ENCODE measurements around the gene LARGE2.

The LARGE2 gene

DNA sequence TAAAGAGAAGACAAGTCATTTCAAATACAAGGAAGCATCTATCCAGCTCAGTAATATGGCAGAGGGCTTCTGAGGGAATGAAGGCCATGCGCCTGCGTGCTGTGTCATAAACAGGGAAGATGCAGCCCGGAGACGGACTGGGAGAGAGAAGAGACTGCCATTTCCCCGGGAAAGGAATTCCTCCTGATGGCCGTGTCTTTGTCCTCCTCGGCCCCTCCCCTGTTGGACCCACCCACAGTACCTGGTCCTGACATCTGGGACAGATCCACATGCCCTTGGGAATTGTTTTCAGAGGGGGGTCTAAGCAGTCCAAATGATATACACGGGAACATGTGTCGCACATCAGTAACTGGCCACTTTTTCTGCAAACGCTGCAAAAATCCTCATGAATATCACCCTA lies 15.5 kb downstream of the LARGE2 start:
- Mint-ChIP-seq H3K4me3 (no peak overlapping the region), H3K4me1 (ENCODE audit: low read depth) (peaks cover 7% of the 10 kb centered on the region), H3K27ac (no peak overlapping the region), H3K36me3 (ENCODE audit: low read depth) (peaks cover 14% of the 10 kb centered on the region), H3K9me3 (no peaks in the 10 kb centered on the region), H3K27me3 (no peaks in the 10 kb centered on the region)

DNA sequence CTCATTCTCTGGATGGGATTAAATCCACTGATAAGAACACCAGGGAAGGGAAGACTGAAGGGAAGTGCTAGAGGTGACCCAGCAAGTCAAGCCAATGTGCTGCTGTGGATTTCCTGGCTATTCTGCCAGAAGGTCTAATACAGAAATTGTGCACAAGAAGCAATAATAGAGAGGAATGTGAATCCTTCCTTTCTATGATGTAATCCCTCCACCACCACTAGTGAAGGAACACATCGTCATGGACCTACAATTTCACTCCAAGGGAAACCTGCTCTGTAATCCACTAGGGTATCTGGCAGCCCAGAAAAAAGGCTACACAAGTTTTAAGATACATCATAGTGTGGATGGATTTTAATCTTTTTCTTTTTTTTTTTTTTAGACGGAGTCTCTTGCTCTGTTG lies 17.4 kb downstream of the LARGE2 start:
- no peaks in the 10 kb centered on the region for H3K27me3 Mint-ChIP-seq

DNA sequence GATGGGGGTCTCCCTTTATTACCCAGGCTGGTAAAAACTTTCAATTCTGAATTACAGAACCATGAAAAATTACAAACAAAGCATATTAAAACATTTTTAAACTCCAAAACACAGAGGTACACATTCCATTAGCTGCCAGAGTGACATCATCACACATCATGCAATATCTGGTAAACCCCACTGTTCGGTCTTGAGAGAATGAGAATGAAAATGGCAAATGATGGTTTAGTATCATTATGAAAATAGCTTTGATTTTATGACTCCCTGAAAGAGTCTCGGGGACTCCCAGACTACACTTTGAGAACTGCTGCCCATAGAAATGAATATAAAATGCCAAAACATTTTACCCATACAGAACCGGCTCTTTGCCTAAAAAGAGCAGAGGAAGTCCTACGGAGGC lies 18.8 kb downstream of the LARGE2 start:
- H3K27me3 Mint-ChIP-seq, result no peaks in the 10 kb centered on the region
- H3K4me1 Mint-ChIP-seq (ENCODE audit: low read depth), result peaks cover 7% of the 10 kb centered on the region
- no peaks in the 10 kb centered on the region for H3K9me3 Mint-ChIP-seq
- no peak overlapping the region for H3K4me3 Mint-ChIP-seq
- H3K36me3 Mint-ChIP-seq (ENCODE audit: low read depth), result peaks cover 32% of the 10 kb centered on the region
- no peak overlapping the region for H3K27ac Mint-ChIP-seq

More for the DNA sequence above, 17.4 kb downstream of the LARGE2 start:
- Mint-ChIP-seq H3K27ac (no peak overlapping the region), H3K9me3 (no peaks in the 10 kb centered on the region), H3K4me3 (no peak overlapping the region), H3K4me1 (ENCODE audit: low read depth) (peaks cover 7% of the 10 kb centered on the region), H3K36me3 (ENCODE audit: low read depth) (peaks cover 25% of the 10 kb centered on the region)

DNA sequence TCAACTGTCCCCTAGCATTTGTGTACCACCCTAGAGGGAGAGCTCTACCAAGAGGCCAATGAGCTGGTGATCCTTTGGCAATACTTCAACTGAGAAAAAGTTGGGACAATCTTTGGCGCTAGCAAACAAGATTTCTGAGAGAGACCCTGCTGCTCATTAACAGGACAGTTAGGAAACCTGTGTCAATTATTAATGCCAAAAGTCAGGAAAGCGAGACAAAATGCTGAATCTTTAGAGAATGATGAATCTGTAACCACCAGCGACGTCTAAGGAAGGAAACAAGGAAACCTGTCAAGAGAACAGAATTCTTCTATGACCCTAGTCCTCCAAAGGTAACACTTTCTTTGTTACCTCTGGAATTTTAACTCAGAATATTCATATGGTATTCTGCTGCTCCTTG lies 19.9 kb downstream of the LARGE2 start:
- peaks cover 32% of the 10 kb centered on the region for H3K36me3 Mint-ChIP-seq (ENCODE audit: low read depth)
- H3K4me3 Mint-ChIP-seq, result no peak overlapping the region
- H3K27ac Mint-ChIP-seq, result no peak overlapping the region

DNA sequence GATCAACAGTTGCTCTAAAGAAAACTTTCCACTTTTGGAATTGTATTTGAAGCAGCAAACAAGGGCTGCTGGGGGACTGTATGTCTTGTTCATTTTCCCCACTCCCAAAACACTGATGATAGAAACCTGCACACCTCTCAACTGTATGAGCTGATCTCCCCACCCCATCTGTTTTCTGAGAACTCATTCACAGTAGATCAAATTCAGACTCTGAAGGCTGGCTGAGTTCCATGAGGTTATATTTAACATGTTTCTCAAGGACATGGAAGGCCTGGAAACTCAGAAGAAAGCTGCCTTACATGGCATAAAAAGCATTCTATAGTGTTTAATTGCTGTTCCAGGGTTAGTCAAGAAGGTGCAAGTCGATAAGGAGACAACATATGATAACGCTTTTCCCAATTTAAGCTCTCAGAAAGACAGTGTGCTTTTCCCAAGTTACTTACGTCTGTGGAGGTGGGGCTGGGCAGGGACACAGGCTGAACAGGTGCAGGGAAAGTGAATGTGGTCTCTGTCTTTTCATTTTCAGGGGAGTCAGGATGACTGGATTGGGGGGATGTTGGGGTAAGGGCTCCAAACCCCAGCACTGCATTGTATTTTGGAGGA lies 23.0 kb downstream of the LARGE2 start:
- H3K4me1 Mint-ChIP-seq (ENCODE audit: low read depth), result peaks cover 3% of the 10 kb centered on the region
- H3K36me3 Mint-ChIP-seq (ENCODE audit: low read depth), result peaks cover 40% of the 10 kb centered on the region
- peak overlapping the region; percentile 1 for H3K27ac Mint-ChIP-seq
- H3K9me3 Mint-ChIP-seq, result no peaks in the 10 kb centered on the region
- no peak overlapping the region for H3K4me3 Mint-ChIP-seq
- no peaks in the 10 kb centered on the region for H3K27me3 Mint-ChIP-seq

More for the DNA sequence above, 19.9 kb downstream of the LARGE2 start:
- Mint-ChIP-seq H3K27me3 (no peaks in the 10 kb centered on the region), H3K4me1 (ENCODE audit: low read depth) (peaks cover 3% of the 10 kb centered on the region), H3K9me3 (no peaks in the 10 kb centered on the region)

DNA sequence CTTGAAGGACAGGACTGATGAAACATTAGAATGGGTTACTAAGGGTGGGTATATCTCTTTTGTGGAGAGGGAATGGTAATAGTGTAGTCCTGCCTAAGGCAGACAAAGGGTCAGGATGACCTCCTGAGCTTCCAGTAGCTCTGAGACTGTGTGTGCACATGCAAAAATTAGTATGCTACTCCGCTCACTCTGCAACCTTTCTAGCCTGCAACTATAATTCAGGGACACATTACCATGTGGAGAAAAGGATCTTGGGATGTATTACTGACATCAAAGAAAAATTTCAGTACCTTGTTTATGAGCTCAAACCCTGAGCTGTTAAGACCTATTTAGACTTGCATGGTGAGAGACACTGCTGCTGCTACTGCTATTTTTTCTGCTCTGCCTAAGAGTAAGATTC lies 25.4 kb downstream of the LARGE2 start:
- peaks cover 49% of the 10 kb centered on the region for H3K36me3 Mint-ChIP-seq (ENCODE audit: low read depth)
- no peak overlapping the region for H3K27ac Mint-ChIP-seq
- H3K4me3 Mint-ChIP-seq, result no peak overlapping the region
- no peaks in the 10 kb centered on the region for H3K9me3 Mint-ChIP-seq
- no peaks in the 10 kb centered on the region for H3K4me1 Mint-ChIP-seq (ENCODE audit: low read depth)
- H3K27me3 Mint-ChIP-seq, result no peaks in the 10 kb centered on the region

DNA sequence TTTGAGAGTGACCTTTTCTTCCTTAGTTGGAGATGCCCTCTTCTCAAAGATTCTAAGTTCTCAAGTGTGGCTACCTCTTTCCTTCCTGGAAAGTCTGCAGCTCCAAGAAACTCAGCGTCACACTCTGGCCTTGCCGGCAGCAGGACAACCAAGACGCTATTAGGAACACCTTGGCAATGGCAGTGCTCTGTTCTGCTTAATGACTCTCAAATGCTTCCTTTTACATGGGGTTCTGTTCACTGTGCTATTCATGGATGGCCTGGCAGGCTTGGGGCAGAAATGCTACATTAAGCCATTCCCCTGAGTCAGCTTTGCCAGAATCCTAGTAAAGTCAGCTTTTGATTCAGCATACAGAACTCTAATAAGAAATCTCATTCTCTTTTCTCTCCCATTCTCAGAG lies 25.9 kb downstream of the LARGE2 start:
- no peaks in the 10 kb centered on the region for H3K4me1 Mint-ChIP-seq (ENCODE audit: low read depth)
- H3K36me3 Mint-ChIP-seq (ENCODE audit: low read depth), result peaks cover 53% of the 10 kb centered on the region
- no peak overlapping the region for H3K4me3 Mint-ChIP-seq

DNA sequence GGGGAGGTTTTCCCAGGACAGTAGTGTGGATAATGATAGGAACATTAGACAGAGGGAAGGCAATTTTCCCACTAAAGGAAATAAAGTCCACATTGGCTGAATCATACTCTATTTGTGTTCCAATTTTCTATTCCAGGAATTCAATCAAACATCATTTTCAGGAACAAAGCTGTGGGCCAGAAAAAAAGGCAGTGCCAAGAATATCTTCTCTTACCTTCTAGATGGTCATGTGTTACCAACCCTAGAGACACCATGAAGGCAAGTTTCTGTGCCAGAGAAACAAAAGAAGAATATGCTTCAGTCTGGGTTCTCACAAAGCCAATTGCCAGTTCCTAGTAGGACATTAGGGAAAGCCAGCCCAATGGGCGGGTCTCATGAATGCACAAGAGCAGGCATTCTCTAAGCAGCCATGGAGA lies 27.5 kb downstream of the LARGE2 start:
- H3K36me3 Mint-ChIP-seq (ENCODE audit: low read depth), result peaks cover 45% of the 10 kb centered on the region

More for the DNA sequence above, 25.9 kb downstream of the LARGE2 start:
- no peak overlapping the region for H3K27ac Mint-ChIP-seq
- no peaks in the 10 kb centered on the region for H3K27me3 Mint-ChIP-seq
- no peaks in the 10 kb centered on the region for H3K9me3 Mint-ChIP-seq

DNA sequence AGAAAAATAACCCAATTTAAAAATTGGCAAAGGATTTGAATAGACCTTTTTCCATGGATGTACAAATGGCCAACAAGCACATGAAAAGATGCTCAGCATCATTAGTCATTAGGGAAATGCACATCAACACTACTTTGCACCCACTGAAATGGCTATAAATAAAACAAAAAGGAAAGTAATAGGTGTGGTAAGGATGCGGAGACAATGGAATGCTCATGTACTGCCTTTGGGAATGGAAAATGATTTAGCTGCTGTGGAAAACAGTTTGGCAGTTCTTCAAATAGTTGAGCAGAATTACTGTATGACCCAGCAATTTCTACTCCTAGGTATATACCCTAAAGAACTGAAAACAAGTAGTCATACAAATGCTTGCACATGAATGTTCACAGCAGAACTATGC lies 37.4 kb downstream of the LARGE2 start:
- no peaks in the 10 kb centered on the region for H3K4me1 Mint-ChIP-seq (ENCODE audit: low read depth)
- H3K4me3 Mint-ChIP-seq, result no peak overlapping the region
- no peaks in the 10 kb centered on the region for H3K9me3 Mint-ChIP-seq
- H3K27ac Mint-ChIP-seq, result peak overlapping the region; percentile 8
- H3K36me3 Mint-ChIP-seq (ENCODE audit: low read depth), result peaks cover 20% of the 10 kb centered on the region
- H3K27me3 Mint-ChIP-seq, result no peaks in the 10 kb centered on the region

More for the DNA sequence above, 27.5 kb downstream of the LARGE2 start:
- Mint-ChIP-seq H3K9me3 (no peaks in the 10 kb centered on the region), H3K27me3 (no peaks in the 10 kb centered on the region), H3K4me1 (ENCODE audit: low read depth) (no peaks in the 10 kb centered on the region), H3K27ac (no peak overlapping the region), H3K4me3 (no peak overlapping the region)

DNA sequence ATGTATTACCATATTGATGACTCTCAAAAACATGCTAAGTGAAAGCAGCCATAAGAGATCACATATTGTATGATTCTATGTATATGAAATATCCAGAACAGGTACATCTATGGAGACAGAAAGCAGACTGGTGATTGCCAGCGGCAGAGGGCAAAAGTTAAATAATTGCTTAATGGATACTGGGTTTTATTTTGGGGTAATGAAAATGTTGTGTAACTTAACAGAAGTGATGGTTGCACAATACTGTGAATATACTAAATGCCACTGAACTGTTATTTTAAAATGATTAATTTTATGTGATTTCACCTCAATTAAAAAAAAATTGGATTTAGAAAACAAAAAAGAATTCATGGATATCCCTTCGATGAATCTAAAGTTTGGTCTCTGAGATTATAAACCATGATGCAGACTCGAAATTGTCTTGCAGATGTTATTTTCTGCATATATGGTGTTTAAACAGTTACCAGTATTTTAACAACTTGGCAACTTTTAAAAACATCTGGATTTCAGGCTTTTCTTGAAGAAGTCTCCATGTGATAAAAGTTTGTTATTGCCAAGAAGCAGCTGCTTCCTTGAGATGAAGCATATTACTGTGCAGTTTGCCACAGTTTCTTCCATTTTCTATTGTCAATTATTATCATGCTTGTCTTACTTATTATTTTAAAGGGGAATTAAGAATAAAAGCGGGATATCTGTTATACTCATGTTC lies 38.1 kb downstream of the LARGE2 start:
- H3K27ac Mint-ChIP-seq, result peak overlapping the region; percentile 8
- no peaks in the 10 kb centered on the region for H3K4me1 Mint-ChIP-seq (ENCODE audit: low read depth)
- H3K27me3 Mint-ChIP-seq, result no peaks in the 10 kb centered on the region
- no peak overlapping the region for H3K4me3 Mint-ChIP-seq
- no peaks in the 10 kb centered on the region for H3K9me3 Mint-ChIP-seq
- peaks cover 18% of the 10 kb centered on the region for H3K36me3 Mint-ChIP-seq (ENCODE audit: low read depth)

DNA sequence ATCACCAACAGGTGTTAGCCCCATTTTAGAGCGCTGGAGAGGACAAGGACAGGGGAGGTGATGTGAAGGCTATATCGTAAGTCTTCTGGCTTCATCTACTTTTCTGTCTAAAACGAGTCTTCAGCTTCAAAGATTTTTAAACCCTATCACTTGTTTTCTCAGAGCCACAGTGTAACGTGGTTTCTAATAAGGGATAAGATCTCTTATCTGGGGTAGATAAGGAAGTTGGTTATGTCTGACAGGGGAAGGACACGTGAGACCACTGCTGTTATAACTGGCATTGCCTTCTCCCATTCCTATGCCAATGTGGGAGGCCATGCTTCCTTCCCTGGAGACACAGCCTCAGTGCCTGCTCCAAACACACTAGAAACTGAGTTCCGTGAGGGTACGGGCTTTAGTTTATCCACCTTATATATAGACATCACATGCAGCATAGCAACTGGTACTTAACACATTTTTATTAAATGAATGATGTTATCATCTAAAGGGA lies 39.3 kb downstream of the LARGE2 start:
- H3K9me3 Mint-ChIP-seq, result no peaks in the 10 kb centered on the region

DNA sequence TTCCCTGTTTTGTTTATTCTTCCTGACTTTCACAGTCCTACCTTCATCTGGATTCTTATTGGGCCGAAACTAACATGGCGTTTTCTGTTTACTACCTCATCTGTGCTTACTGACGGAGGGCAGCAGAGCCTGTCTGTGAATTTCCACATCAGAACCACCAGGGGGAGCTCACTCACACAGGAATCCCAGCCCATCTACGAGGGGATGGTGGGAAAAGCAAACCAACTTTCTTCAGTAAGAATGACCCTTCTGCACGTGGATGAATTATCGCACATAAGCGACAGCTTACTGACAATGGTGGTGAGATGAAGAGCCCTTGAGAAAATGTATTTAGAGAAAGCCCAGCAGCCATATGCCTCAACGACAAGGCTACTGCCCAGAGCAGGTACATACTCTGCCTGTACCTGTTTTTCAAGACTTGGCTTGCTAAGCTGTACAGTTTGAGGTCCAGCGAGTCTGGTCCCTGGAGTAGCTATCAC lies 42.5 kb downstream of the LARGE2 start:
- Mint-ChIP-seq H3K4me1 (ENCODE audit: low read depth) (no peaks in the 10 kb centered on the region), H3K36me3 (ENCODE audit: low read depth) (peaks cover 19% of the 10 kb centered on the region), H3K4me3 (no peak overlapping the region), H3K27me3 (no peaks in the 10 kb centered on the region), H3K9me3 (no peaks in the 10 kb centered on the region), H3K27ac (no peak overlapping the region)

More for the DNA sequence above, 39.3 kb downstream of the LARGE2 start:
- no peak overlapping the region for H3K4me3 Mint-ChIP-seq
- no peaks in the 10 kb centered on the region for H3K27me3 Mint-ChIP-seq
- H3K36me3 Mint-ChIP-seq (ENCODE audit: low read depth), result peaks cover 15% of the 10 kb centered on the region
- no peaks in the 10 kb centered on the region for H3K4me1 Mint-ChIP-seq (ENCODE audit: low read depth)
- no peak overlapping the region for H3K27ac Mint-ChIP-seq

DNA sequence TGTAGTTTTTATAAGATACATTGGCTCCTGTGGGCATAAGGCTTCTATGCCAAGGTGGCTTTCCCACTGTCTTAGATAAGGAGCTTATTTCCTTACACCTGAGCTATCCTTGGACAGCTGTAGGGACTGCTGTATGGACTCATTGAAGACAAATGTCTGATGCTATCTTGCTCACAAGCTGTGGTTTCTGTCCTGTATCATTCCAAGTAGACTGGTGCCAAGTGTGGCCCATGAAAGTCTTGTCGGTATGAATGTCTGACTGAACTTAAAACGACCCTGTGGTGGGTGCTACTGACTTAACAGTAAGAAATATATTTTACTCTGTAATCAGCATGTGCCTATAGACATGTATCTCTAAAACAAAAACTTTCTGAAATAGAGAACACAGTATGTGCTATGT lies 45.0 kb downstream of the LARGE2 start:
- H3K4me1 Mint-ChIP-seq (ENCODE audit: low read depth), result no peaks in the 10 kb centered on the region
- no peaks in the 10 kb centered on the region for H3K9me3 Mint-ChIP-seq
- H3K4me3 Mint-ChIP-seq, result no peak overlapping the region
- H3K27ac Mint-ChIP-seq, result no peak overlapping the region
- no peaks in the 10 kb centered on the region for H3K27me3 Mint-ChIP-seq
- H3K36me3 Mint-ChIP-seq (ENCODE audit: low read depth), result peaks cover 16% of the 10 kb centered on the region

DNA sequence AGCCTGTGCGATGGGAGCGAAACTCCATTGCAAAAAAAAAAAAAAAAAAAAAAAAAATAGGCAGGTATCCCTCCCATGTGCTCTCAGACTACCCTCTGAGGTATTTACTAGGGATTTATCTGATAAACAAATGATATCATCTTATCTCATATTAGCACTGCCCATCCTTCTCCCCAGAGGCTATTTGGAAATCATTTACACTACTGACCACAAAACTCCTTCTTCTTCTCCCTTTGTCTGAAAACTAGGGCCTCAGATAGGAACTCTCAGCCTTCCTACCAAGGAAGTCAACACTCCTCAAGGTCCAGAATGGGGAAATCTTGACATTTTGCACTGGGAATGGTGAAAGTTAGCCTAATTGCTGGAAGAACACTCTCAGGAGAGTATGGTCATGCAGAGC lies 46.4 kb downstream of the LARGE2 start:
- H3K27ac Mint-ChIP-seq, result no peak overlapping the region
- H3K4me1 Mint-ChIP-seq (ENCODE audit: low read depth), result no peaks in the 10 kb centered on the region
- H3K27me3 Mint-ChIP-seq, result no peaks in the 10 kb centered on the region

DNA sequence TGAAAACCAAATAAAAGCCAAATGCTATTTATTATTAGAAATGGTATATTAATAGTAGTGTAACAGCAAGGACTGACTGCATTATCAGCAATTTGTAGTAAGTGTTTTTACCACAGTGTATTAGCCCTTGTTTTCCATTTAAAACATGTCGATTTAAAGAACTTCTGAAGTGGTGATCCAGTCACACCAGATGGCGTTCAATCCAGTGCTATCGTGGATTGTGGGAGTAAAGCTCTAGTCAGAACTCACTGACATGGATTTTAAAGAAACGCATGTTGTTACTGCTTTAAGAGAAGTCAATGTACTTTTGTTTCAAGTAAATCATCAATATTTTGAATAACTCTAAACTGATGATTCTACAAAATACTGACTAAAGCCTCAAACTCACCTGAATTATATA lies 51.1 kb downstream of the LARGE2 start:
- Mint-ChIP-seq H3K27ac (no peak overlapping the region), H3K4me3 (no peak overlapping the region), H3K4me1 (ENCODE audit: low read depth) (no peaks in the 10 kb centered on the region), H3K36me3 (ENCODE audit: low read depth) (peaks cover 24% of the 10 kb centered on the region), H3K9me3 (no peaks in the 10 kb centered on the region), H3K27me3 (no peaks in the 10 kb centered on the region)

More for the DNA sequence above, 46.4 kb downstream of the LARGE2 start:
- Mint-ChIP-seq H3K36me3 (ENCODE audit: low read depth) (peaks cover 16% of the 10 kb centered on the region), H3K9me3 (no peaks in the 10 kb centered on the region), H3K4me3 (no peak overlapping the region)

Data from stimulated activated naive CD8-positive, alpha-beta T cell treated with anti-CD3 and anti-CD28 coated beads, Interleukin-15, Interleukin-2, amounts not matched to agents 100 ng/mL and 50 ng/mL, for 24 hours (primary cell).